KMS-11 (cell line): ENCODE measurements around the gene MYADML2.
"Not testable (repeated sequence)": the region's sequence is repeated elsewhere in the genome, so short reads cannot be mapped to it uniquely, and the experiment has no call there.

Source experiments
- H2AFZ ChIP-seq: fragments of 200-600 bp; sonication (generic); 2 replicates; pipeline ENCODE4 v1.6.1; 2016; ENCODE audit warnings: antibody characterized with exemption, mixed run types, low read depth
- H3K27ac ChIP-seq: fragments of 200-600 bp; sonication (generic); 2 replicates; pipeline ENCODE4 v1.6.1; 2016; ENCODE audit warnings: mild to moderate bottlenecking, mixed run types
- H3K27me3 ChIP-seq: fragments of 200-600 bp; sonication (generic); 2 replicates; pipeline ENCODE4 v1.6.1; 2017; ENCODE audit warnings: mild to moderate bottlenecking, low read depth, mixed run types, moderate library complexity; ENCODE audit not compliant: insufficient read depth
- H3K36me3 ChIP-seq: fragments of 200-600 bp; sonication (generic); 2 replicates; pipeline ENCODE4 v1.6.1; 2017; ENCODE audit warnings: mild to moderate bottlenecking, mixed run types; ENCODE audit not compliant: insufficient read depth
- H3K4me1 ChIP-seq: fragments of 200-600 bp; sonication (generic); 2 replicates; pipeline ENCODE4 v1.6.1; 2016; ENCODE audit warnings: mild to moderate bottlenecking, low read depth, mixed run types; ENCODE audit not compliant: poor library complexity, severe bottlenecking
- H3K4me2 ChIP-seq: fragments of 200-600 bp; sonication (generic); 2 replicates; pipeline ENCODE4 v1.7.0; 2016; ENCODE audit warnings: mild to moderate bottlenecking, mixed run types
- H3K4me3 ChIP-seq: fragments of 200-600 bp; sonication (generic); IDR thresholded peaks from 2 replicates; pipeline ENCODE4 v1.6.1; 2017; ENCODE audit warnings: low read depth, low read length, mixed read lengths; ENCODE audit not compliant: insufficient read depth
- H3K79me2 ChIP-seq: fragments of 200-600 bp; sonication (generic); 2 replicates; pipeline ENCODE4 v1.6.1; 2016; ENCODE audit warnings: low read depth, mixed run types; ENCODE audit not compliant: insufficient read depth
- H3K9ac ChIP-seq: fragments of 200-600 bp; sonication (generic); 2 replicates; pipeline ENCODE4 v1.6.1; 2016; ENCODE audit warnings: mild to moderate bottlenecking, mixed run types
- H4K20me1 ChIP-seq: fragments of 200-600 bp; sonication (generic); 2 replicates; pipeline ENCODE4 v1.6.1; 2016; ENCODE audit warnings: mild to moderate bottlenecking, mixed run types; ENCODE audit not compliant: insufficient read depth
- CTCF ChIP-seq: fragments of 200-600 bp; sonication (generic); conservative IDR thresholded peaks from 2 replicates; pipeline ENCODE4 v1.6.1; 2017; ENCODE audit warnings: low read depth, mild to moderate bottlenecking, antibody characterized with exemption, low read length, moderate library complexity, mixed read lengths

MYADML2 gene

DNA sequence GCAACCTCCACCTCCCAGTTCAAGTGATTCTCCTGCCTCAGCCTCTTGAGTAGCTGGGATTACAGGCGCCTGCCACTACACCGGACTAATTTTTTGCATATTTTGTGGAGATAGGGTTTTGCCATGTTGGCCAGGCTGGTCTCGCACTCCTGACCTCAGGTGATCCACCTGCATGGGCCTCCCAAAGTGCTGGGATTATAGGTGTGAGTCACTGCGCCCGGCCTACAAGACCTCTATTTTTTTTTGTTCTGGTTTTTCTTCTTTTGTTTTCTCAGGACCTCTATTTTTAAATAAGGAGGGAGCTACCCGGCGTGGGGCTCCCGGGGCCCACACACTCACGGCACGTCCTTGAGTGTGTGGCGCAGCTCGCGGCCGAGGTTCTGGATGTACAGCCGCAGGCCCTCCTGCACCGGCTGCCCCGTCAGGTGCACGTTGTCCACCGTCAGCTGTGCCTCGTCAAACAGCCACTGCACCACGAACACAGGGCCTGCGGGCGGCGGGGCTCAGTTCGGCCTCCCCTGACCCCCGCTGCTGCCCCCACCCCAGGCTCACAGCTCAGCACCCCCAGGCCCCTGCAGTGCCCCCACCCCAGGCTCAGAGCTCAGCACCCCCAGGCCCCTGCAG is 8.1 kb upstream of the MYADML2 start:
- no peaks in the 10 kb centered on the region for H3K4me1 ChIP-seq
- H3K4me2 ChIP-seq = no peak overlapping the region
- H2AFZ ChIP-seq = no peak overlapping the region
- H4K20me1 ChIP-seq = no peaks in the 10 kb centered on the region
- no peaks in the 10 kb centered on the region for H3K36me3 ChIP-seq
- H3K9ac ChIP-seq = no peak overlapping the region
- no peak for TF ChIP-seq CTCF
- H3K27me3 ChIP-seq = peaks cover 57% of the 10 kb centered on the region
- H3K79me2 ChIP-seq = no peaks in the 10 kb centered on the region
- no peak overlapping the region for H3K27ac ChIP-seq
- no peak overlapping the region for H3K4me3 ChIP-seq

- Histone ChIP-seq H3K4me1 (no peaks in the 10 kb centered on the region), H3K4me3 (no peak overlapping the region), H3K27me3 (peaks cover 53% of the 10 kb centered on the region), H2AFZ (no peak overlapping the region), H4K20me1 (no peaks in the 10 kb centered on the region), H3K27ac (no peak overlapping the region), H3K9ac (no peak overlapping the region), H3K79me2 (no peaks in the 10 kb centered on the region), H3K36me3 (no peaks in the 10 kb centered on the region), H3K4me2 (no peak overlapping the region)
- no peak for TF ChIP-seq CTCF
Observed at GRCh38 chr17:81954131-81955057, 7.4 kb upstream of the MYADML2 start.

DNA sequence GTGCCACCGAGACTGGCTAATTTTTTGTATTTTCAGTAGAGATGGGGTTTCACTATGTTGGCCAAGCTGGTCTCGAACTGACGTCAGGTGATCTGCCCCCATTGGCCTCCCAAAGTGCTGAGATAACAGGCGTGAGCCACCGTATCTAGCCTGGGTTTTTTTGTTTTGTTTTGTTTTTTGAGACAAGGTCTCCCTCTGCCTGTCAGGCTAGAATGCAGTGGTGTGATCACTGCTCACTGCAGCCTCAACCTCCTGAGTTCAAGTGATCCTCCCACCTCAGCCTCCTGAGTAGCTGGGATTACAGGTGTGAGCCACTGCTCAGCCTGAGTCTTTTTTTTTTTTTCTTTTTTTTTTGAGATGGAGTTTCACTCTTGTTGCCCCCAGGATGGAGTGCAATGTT is 6.4 kb upstream of the MYADML2 start:
- not testable (repeated sequence) for H3K36me3 ChIP-seq, H3K4me3 ChIP-seq, H3K27ac ChIP-seq, H3K4me2 ChIP-seq, H3K9ac ChIP-seq, H4K20me1 ChIP-seq, H3K79me2 ChIP-seq, H3K4me1 ChIP-seq, H2AFZ ChIP-seq
- peaks cover 43% of the 10 kb centered on the region for H3K27me3 ChIP-seq

DNA sequence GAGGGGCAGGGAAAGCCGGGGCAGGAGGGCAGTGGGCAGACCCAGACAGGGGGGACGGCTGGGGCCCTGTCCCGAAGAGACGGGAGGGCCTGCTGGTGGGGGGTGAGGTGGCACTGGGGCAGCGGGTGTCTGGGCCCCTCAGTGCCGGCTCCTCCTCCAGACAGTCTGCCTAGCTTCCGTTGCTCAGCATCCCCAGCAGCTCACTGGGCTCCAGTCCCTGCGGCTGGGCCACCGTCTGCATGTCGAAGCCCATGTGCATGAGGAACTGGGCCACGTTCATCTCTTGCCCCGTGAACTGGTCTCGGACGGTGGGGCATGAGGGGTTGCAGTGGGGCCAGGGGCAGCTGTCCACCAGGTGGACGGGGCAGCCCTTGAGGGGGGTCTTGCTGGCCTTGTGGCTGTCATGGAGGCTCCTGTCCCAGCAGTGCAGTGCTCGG is 5.8 kb upstream of the MYADML2 start:
- no peaks in the 10 kb centered on the region for H3K79me2 ChIP-seq
- no peak overlapping the region for H3K9ac ChIP-seq
- peaks cover 37% of the 10 kb centered on the region for H3K27me3 ChIP-seq
- no peaks in the 10 kb centered on the region for H3K4me1 ChIP-seq
- H3K4me2 ChIP-seq = no peak overlapping the region
- no peak for TF ChIP-seq CTCF
- no peaks in the 10 kb centered on the region for H3K36me3 ChIP-seq
- no peak overlapping the region for H3K27ac ChIP-seq
- H4K20me1 ChIP-seq = no peaks in the 10 kb centered on the region
- H3K4me3 ChIP-seq = no peak overlapping the region
- H2AFZ ChIP-seq = no peak overlapping the region
